CD8-positive, alpha-beta memory T cell (primary cell): ENCODE measurements around the gene ITGB3. TPM values are rescaled to one million over a fixed set of nuclear protein-coding genes. Genes with fewer than 3 reads are reported as not detected.

Source experiments
- CTCF ChIA-PET: fragments of 350-600 bp; sonication (Branson Sonifier 250); formaldehyde crosslinking; loops from one replicate; lab custom pipeline; 2021; ENCODE audit warnings: antibody characterized with exemption; lab: Charles Lee
- POLR2A ChIA-PET: fragments of 350-600 bp; sonication (Branson Sonifier 250); formaldehyde crosslinking; loops from one replicate; lab custom pipeline; 2021; ENCODE audit warnings: antibody characterized with exemption; lab: Charles Lee
- DNase-seq, 5 donors: peaks; one replicate each; pipeline versions ENCODE4 v3.0.0 to v3.0.0-alpha.2; 2020 to 2022; ENCODE audit warnings: mixed read lengths in 1 of 5
- H3K27ac ChIP-seq: one replicate; pipeline ENCODE4 v1.7.0; 2013; ENCODE audit warnings: low read depth, mild to moderate bottlenecking, low read length, moderate library complexity
- H3K27me3 ChIP-seq: 2 replicates; pipeline ENCODE4 v1.7.0; 2013; ENCODE audit warnings: low read length, mild to moderate bottlenecking; ENCODE audit not compliant: insufficient read depth, poor library complexity, severe bottlenecking
- H3K36me3 ChIP-seq: 2 replicates; pipeline ENCODE4 v1.7.0; 2013; ENCODE audit warnings: mild to moderate bottlenecking, low read length, moderate library complexity; ENCODE audit not compliant: insufficient read depth
- H3K4me1 ChIP-seq: 2 replicates; pipeline ENCODE4 v1.7.0; 2013; ENCODE audit warnings: mild to moderate bottlenecking, low read length, moderate library complexity; ENCODE audit not compliant: insufficient read depth
- H3K4me3 ChIP-seq: 2 replicates; pipeline ENCODE4 v1.7.0; 2013; ENCODE audit warnings: mild to moderate bottlenecking, low read length
- H3K9me3 ChIP-seq: 2 replicates; pipeline ENCODE4 v1.7.0; 2013; ENCODE audit warnings: mild to moderate bottlenecking, low read length
- H3K27ac Mint-ChIP-seq, 8 donors: one replicate each; pipeline ENCODE4 v1.8.0; 2020 to 2021; ENCODE audit warnings: mixed read lengths in 8 of 8, mild to moderate bottlenecking in 6 of 8, inconsistent platforms in 3 of 8, moderate library complexity in 3 of 8
- H3K27me3 Mint-ChIP-seq, 2 donors: one replicate each; pipeline ENCODE4 v1.8.0; 2020 to 2021; ENCODE audit warnings: mixed read lengths in 2 of 2, mild to moderate bottlenecking in 1 of 2, moderate library complexity in 1 of 2
- H3K36me3 Mint-ChIP-seq, 3 donors: one replicate each; pipeline ENCODE4 v1.8.0; 2020 to 2021; ENCODE audit warnings: mixed read lengths in 3 of 3, inconsistent platforms in 1 of 3, mild to moderate bottlenecking in 1 of 3
- H3K4me1 Mint-ChIP-seq, 3 donors: one replicate each; pipeline ENCODE4 v1.8.0; 2020 to 2021; ENCODE audit warnings: mixed read lengths in 3 of 3, inconsistent platforms in 1 of 3, mild to moderate bottlenecking in 1 of 3
- H3K4me3 Mint-ChIP-seq, 7 donors: one replicate each; pipeline ENCODE4 v1.8.0; 2020 to 2021; ENCODE audit warnings: mixed read lengths in 7 of 7, mild to moderate bottlenecking in 6 of 7, moderate library complexity in 4 of 7, inconsistent platforms in 2 of 7
- H3K9me3 Mint-ChIP-seq, 5 donors: one replicate each; pipeline ENCODE4 v1.8.0; 2020 to 2022; ENCODE audit warnings: mixed read lengths in 5 of 5, mild to moderate bottlenecking in 3 of 5, moderate library complexity in 2 of 5, inconsistent platforms in 1 of 5
- polyA plus RNA-seq: library from polyadenylated mRNA; unstranded; fragments of 300-500 nt; fragmentation: Illumina TruSeq; gene quantifications from one replicate; pipeline ENCODE4 v1.2.3, GENCODE V29; 2021
- total RNA-seq, 2 experiments: library from RNA; stranded (reverse); gene quantifications; one replicate each; pipeline ENCODE4 v1.2.3, GENCODE V29; 2021

The ITGB3 gene
- total and polyA plus RNA-seq, 3 experiments from 2014 or later = 0.07 to 0.13 TPM; not detected in 1

DNA sequence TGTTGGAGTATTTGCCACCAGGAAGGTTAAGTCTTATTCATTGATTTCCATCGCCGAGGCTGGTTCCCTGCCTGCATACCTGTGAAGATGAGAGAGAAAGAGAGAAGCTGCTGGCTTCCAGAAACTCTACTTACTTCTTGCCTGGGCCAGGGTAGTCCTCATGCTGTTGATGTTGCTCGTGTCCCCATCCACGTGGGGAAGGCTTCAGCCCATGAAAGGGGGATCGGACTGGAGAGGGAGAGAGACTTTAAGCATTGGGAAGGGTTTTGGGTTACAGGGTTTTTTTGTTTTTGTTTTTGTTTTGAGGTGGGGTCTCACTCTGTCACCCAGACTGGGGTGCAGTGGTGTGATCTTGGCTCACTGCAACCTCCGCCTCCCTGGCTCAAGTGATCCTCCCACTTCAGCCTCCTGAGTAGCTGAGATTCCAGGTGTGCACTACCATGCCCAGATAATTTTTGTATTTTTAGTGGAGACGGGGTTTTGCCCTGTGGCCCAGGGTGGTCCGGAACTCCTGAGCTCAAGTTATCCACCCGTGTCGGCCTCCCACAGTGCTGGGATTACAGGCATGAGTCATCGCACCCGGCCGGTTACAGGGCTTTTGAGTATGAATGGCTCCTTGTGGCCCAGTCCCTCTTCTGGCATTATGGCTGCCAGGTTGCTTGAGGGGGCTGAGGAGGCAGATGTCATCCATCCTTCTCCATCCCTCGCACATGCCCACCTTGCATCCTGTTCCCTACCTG, 26.6 kb downstream of the ITGB3 start:
- H3K27ac ChIP-seq = no peak overlapping the region
- Mint-ChIP-seq H3K27ac (no peak overlapping the region), H3K27me3 (peaks cover 4 to 20% of the 10 kb centered on the region in 2 donors), H3K9me3 (no peaks in the 10 kb centered on the region), H3K4me1 (no peaks in the 10 kb centered on the region), H3K36me3 (no peaks in the 10 kb centered on the region), H3K4me3 (no peak overlapping the region)
- no peaks in the 10 kb centered on the region for H3K27me3 ChIP-seq
- no peak for DNase-seq
- H3K36me3 ChIP-seq = no peaks in the 10 kb centered on the region
- no peaks in the 10 kb centered on the region for H3K4me1 ChIP-seq
- no peaks in the 10 kb centered on the region for H3K9me3 ChIP-seq
- POLR2A ChIA-PET = no interaction called here
- CTCF ChIA-PET = no interaction called here
- H3K4me3 ChIP-seq = no peak overlapping the region

- Mint-ChIP-seq H3K9me3 (no peaks in the 10 kb centered on the region), H3K27ac (peak overlapping the region in 1 of 8 donors; percentile 84), H3K27me3 (peaks cover 5 to 16% of the 10 kb centered on the region in 2 donors), H3K36me3 (no peaks in the 10 kb centered on the region), H3K4me3 (no peak overlapping the region), H3K4me1 (no peaks in the 10 kb centered on the region)
- no peak overlapping the region for H3K4me3 ChIP-seq
- no peak overlapping the region for H3K27ac ChIP-seq
- DNase-seq = no peak
- POLR2A ChIA-PET = no interaction called here
- CTCF ChIA-PET = no interaction called here
- H3K36me3 ChIP-seq = no peaks in the 10 kb centered on the region
- H3K27me3 ChIP-seq = no peaks in the 10 kb centered on the region
- no peaks in the 10 kb centered on the region for H3K9me3 ChIP-seq
- H3K4me1 ChIP-seq = no peaks in the 10 kb centered on the region
Observed at GRCh38 chr17:47281216-47281615, 27.6 kb downstream of the ITGB3 start.

DNA sequence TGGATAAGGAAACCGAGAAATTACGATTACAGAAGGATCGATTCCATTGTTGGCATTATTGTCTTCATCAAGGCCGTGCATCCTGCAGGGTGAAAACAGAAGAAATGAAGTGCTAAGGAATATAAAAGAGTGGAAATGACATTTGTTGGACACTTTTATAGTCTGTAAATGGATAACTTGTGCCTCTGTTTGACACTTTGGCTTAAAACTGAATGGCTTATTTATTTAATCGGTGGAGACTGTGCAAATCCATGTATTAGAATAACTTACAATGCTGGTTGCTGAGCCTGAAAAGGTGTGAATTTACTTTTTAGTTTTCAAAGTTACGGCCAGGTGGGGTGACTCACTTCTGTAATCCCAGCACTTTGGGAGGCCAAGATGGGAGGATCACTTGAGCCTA, 31.4 kb downstream of the ITGB3 start:
- H3K36me3 Mint-ChIP-seq = no peaks in the 10 kb centered on the region
- H3K27ac ChIP-seq = no peak overlapping the region
- H3K4me3 Mint-ChIP-seq = no peak overlapping the region
- H3K27me3 ChIP-seq = no peaks in the 10 kb centered on the region
- no peak overlapping the region for H3K4me3 ChIP-seq
- H3K36me3 ChIP-seq = no peaks in the 10 kb centered on the region
- ChIA-PET POLR2A (no interaction called here), CTCF (no interaction called here)
- H3K4me1 ChIP-seq = no peaks in the 10 kb centered on the region
- H3K9me3 Mint-ChIP-seq = no peaks in the 10 kb centered on the region
- no peak for DNase-seq
- H3K9me3 ChIP-seq = no peaks in the 10 kb centered on the region
- H3K4me1 Mint-ChIP-seq = no peaks in the 10 kb centered on the region
- no peak overlapping the region for H3K27ac Mint-ChIP-seq
- H3K27me3 Mint-ChIP-seq = peaks cover 8 to 16% of the 10 kb centered on the region in 2 donors

- no peaks in the 10 kb centered on the region for H3K4me1 Mint-ChIP-seq
Observed at GRCh38 chr17:47286198-47286914, 32.7 kb downstream of the ITGB3 start.

DNA sequence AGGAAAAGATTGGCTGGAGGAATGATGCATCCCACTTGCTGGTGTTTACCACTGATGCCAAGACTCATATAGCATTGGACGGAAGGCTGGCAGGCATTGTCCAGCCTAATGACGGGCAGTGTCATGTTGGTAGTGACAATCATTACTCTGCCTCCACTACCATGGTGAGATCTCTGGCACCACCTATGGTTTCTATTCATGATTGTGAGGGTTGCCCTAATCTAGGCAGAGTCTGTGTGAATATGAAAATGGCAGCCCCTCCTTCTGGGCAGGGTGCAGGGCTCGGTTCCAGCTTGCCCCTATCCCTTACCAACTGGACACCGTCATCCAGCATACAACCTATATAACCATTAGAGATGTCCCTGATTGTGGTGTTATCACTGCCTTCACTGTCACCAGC, 33.4 kb downstream of the ITGB3 start:
- H3K36me3 Mint-ChIP-seq = no peaks in the 10 kb centered on the region
- POLR2A ChIA-PET = no interaction called here
- H3K27ac ChIP-seq = no peak overlapping the region
- H3K4me3 Mint-ChIP-seq = no peak overlapping the region
- CTCF ChIA-PET = no interaction called here
- no peak overlapping the region for H3K4me3 ChIP-seq
- no peak for DNase-seq
- peaks cover 8 to 16% of the 10 kb centered on the region in 2 donors for H3K27me3 Mint-ChIP-seq
- no peaks in the 10 kb centered on the region for H3K4me1 ChIP-seq
- H3K36me3 ChIP-seq = no peaks in the 10 kb centered on the region
- H3K9me3 Mint-ChIP-seq = no peaks in the 10 kb centered on the region
- no peaks in the 10 kb centered on the region for H3K4me1 Mint-ChIP-seq
- H3K9me3 ChIP-seq = no peaks in the 10 kb centered on the region
- no peak overlapping the region for H3K27ac Mint-ChIP-seq
- H3K27me3 ChIP-seq = no peaks in the 10 kb centered on the region

More at GRCh38 chr17:47286198-47286914, 32.7 kb downstream of the ITGB3 start:
- Histone ChIP-seq H3K36me3 (no peaks in the 10 kb centered on the region), H3K4me3 (no peak overlapping the region), H3K27ac (no peak overlapping the region), H3K4me1 (no peaks in the 10 kb centered on the region), H3K27me3 (no peaks in the 10 kb centered on the region), H3K9me3 (no peaks in the 10 kb centered on the region)
- Mint-ChIP-seq H3K9me3 (no peaks in the 10 kb centered on the region), H3K27me3 (peaks cover 8 to 16% of the 10 kb centered on the region in 2 donors), H3K27ac (no peak overlapping the region), H3K4me3 (no peak overlapping the region), H3K36me3 (no peaks in the 10 kb centered on the region)
- DNase-seq = no peak
- POLR2A ChIA-PET = no interaction called here
- CTCF ChIA-PET = no interaction called here

- H3K4me1 Mint-ChIP-seq = no peaks in the 10 kb centered on the region
- Histone ChIP-seq H3K4me3 (no peak overlapping the region), H3K27me3 (no peaks in the 10 kb centered on the region), H3K9me3 (no peaks in the 10 kb centered on the region), H3K36me3 (no peaks in the 10 kb centered on the region), H3K27ac (no peak overlapping the region), H3K4me1 (no peaks in the 10 kb centered on the region)
- H3K4me3 Mint-ChIP-seq = no peak overlapping the region
- H3K36me3 Mint-ChIP-seq = no peaks in the 10 kb centered on the region
- ChIA-PET CTCF (no interaction called here), POLR2A (no interaction called here)
- H3K9me3 Mint-ChIP-seq = no peaks in the 10 kb centered on the region
- no peak overlapping the region for H3K27ac Mint-ChIP-seq
- DNase-seq = no peak
- H3K27me3 Mint-ChIP-seq = peaks cover 8 to 16% of the 10 kb centered on the region in 2 donors
Observed at GRCh38 chr17:47287639-47288038, 34.0 kb downstream of the ITGB3 start.

- H3K27me3 Mint-ChIP-seq = peaks cover 7 to 14% of the 10 kb centered on the region in 2 donors
- DNase-seq = no peak
- CTCF ChIA-PET = no interaction called here
- no peaks in the 10 kb centered on the region for H3K36me3 Mint-ChIP-seq
- no peaks in the 10 kb centered on the region for H3K9me3 Mint-ChIP-seq
- no peak overlapping the region for H3K27ac Mint-ChIP-seq
- Histone ChIP-seq H3K36me3 (no peaks in the 10 kb centered on the region), H3K27me3 (no peaks in the 10 kb centered on the region), H3K9me3 (no peaks in the 10 kb centered on the region), H3K4me3 (no peak overlapping the region), H3K4me1 (no peaks in the 10 kb centered on the region), H3K27ac (peak overlapping the region; percentile 61)
- no peaks in the 10 kb centered on the region for H3K4me1 Mint-ChIP-seq
- no peak overlapping the region for H3K4me3 Mint-ChIP-seq
- POLR2A ChIA-PET = no interaction called here
Observed at GRCh38 chr17:47288531-47289116, 35.0 kb downstream of the ITGB3 start.

DNA sequence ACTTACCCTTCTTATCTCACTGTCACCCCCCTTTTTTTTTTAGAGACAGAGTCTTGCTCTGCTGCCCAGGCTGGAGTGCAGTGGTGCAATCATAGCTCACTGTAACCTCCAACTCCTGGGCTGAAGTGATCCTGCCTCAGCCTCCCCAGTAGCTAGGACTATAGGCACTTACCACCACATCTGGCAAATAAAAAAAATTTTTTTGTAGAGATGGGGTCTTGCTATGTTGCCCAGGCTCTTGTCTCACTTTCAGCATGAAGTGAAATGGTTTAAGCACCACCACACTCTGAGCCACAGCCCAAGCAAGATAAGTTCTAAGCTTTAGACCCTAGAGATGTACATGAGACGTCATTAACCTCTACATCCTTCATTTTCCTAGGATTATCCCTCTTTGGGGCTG, 35.7 kb downstream of the ITGB3 start:
- Mint-ChIP-seq H3K4me3 (no peak overlapping the region), H3K27me3 (peaks cover 7% of the 10 kb centered on the region in 2 donors), H3K4me1 (no peaks in the 10 kb centered on the region), H3K36me3 (no peaks in the 10 kb centered on the region), H3K27ac (no peak overlapping the region), H3K9me3 (no peaks in the 10 kb centered on the region)
- Histone ChIP-seq H3K36me3 (no peaks in the 10 kb centered on the region), H3K9me3 (no peaks in the 10 kb centered on the region), H3K4me3 (no peak overlapping the region), H3K27me3 (no peaks in the 10 kb centered on the region), H3K27ac (peak overlapping the region; percentile 61), H3K4me1 (no peaks in the 10 kb centered on the region)
- DNase-seq = no peak
- ChIA-PET POLR2A (no interaction called here), CTCF (no interaction called here)
